PC-3 (cell line): ENCODE data around the gene CAMK2B.

Experiments used
- CTCF ChIP-seq: fragments of 300-600 bp; sonication (generic); conservative IDR thresholded peaks from 2 replicates; pipeline ENCODE4 v1.5.1; 2017; ENCODE audit warnings: antibody characterized with exemption, low read depth, mild to moderate bottlenecking, low read length
- EZH2 ChIP-seq: fragments of 300-600 bp; sonication (generic); IDR thresholded peaks from one replicate; pipeline ENCODE4 v1.6.1; 2017; ENCODE audit warnings: antibody characterized with exemption, mild to moderate bottlenecking, low read length; ENCODE audit not compliant: unreplicated experiment
- EZH2phosphoT487 ChIP-seq: fragments of 300-600 bp; sonication (generic); IDR thresholded peaks from 2 replicates; pipeline ENCODE4 v1.6.1; 2018; ENCODE audit warnings: mild to moderate bottlenecking, antibody characterized with exemption, low read length, borderline replicate concordance

DNA sequence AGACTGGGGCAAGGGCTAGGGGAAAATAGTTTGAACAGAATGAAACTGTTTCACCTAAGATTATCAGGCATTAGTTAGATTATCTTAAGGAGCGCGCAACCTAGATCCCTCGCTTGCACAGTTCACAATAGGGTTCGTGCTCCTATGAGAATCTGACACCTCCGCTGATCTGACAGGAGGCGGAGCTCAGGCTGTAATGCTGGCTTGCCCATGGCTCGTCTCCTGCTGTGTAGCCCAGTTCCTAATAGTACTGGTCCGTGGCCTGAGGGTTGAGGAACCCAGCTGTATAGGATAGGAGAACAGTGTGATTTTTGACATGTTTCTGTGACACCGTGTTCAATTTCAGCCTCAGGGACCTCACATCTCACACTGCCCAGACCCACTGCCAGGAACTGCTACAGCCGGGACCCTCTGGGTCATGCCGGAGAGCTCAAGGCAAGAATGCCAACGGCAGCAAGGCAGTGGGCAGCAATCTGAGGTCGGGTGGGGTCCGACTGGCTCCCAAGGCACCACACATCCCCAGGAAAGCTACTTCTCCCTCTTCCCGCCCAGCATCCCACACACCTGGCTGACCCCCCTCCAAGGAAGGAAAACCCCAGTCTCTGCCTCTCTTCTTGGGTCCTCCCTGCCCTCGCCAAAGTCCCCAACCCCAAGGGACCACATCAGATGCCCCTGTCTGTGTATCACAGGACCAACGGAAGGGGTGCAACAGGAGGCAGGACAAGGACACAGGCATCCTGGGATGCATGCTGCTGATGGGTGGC, 31.7 kb downstream of the CAMK2B start:
- TF ChIP-seq CTCF: no peak
- TF ChIP-seq EZH2: no peak
- no peak for TF ChIP-seq EZH2phosphoT487
